NCI-H2171 treated with DMSO at 0.1 percent for 48 hours (cell line): Measurements from ENCODE around the gene PWWP2B.

Experiments
- DNase-seq: peaks from one replicate; lab custom pipeline; 2025; lab: John Stamatoyannopoulos, UW

PWWP2B gene

GRCh38 chr10:132459301-132460003, 62.5 kb downstream of the PWWP2B start:
- no peak for DNase-seq

GRCh38 chr10:132460071-132460470, 63.1 kb downstream of the PWWP2B start:
- DNase-seq, result no peak

GRCh38 chr10:132460691-132461090, 63.7 kb downstream of the PWWP2B start:
- no peak for DNase-seq

- DNase-seq, result no peak
These were observed 64.2 kb downstream of the PWWP2B start for GRCh38 chr10:132461103-132461682.

- DNase-seq, result no peak
These were observed 64.8 kb downstream of the PWWP2B start for GRCh38 chr10:132461683-132462231.

GRCh38 chr10:132462463-132463332, 65.7 kb downstream of the PWWP2B start:
- no peak for DNase-seq

GRCh38 chr10:132463333-132464255, 66.6 kb downstream of the PWWP2B start:
- no peak for DNase-seq

GRCh38 chr10:132464256-132465192, 67.5 kb downstream of the PWWP2B start:
- DNase-seq, result no peak

GRCh38 chr10:132465193-132465888, 68.3 kb downstream of the PWWP2B start:
- no peak for DNase-seq

- DNase-seq, result no peak
These were observed 69.0 kb downstream of the PWWP2B start for GRCh38 chr10:132465889-132466519.

- DNase-seq, result no peak
These were observed 69.8 kb downstream of the PWWP2B start for GRCh38 chr10:132466520-132467463.
